ENCODE results near the gene TAS1R2. TPM values are rescaled to one million over a fixed set of nuclear protein-coding genes. Genes with fewer than 3 reads are reported as not detected.

Gene TAS1R2
- polyA plus RNA-seq, 2 of the 4 experiments (the other 2 are of a cell fraction) = not detected

GRCh38 chr1:18865176-18865575, 5.7 kb upstream of the TAS1R2 start:
- TF ChIP-seq CBX2 (IDR thresholded peaks at IDR 0.05; ENCODE audit: borderline replicate concordance, low read depth) (no peak), EP300 (IDR thresholded peaks at IDR 0.05) (no peak), KDM5A (IDR thresholded peaks at IDR 0.05) (no peak), POLR2A (IDR thresholded peaks at IDR 0.05; ENCODE audit: low read length) (no peak), ELK1 (IDR thresholded peaks at IDR 0.05; ENCODE audit: low read depth, low read length) (no peak), NR3C1 (IDR thresholded peaks at IDR 0.05) (no peak), SREBF2 (IDR thresholded peaks at IDR 0.05) (no peak), GATA3 (IDR thresholded peaks at IDR 0.05; ENCODE audit: borderline replicate concordance) (no peak), BHLHE40 (IDR thresholded peaks at IDR 0.05; ENCODE audit: low read depth, low read length) (no peak), JUNB (IDR thresholded peaks at IDR 0.05) (no peak), TFCP2L1 (CRISPR knock-in tag; IDR thresholded peaks at IDR 0.05) (no peak), NFE2L2 (conservative IDR thresholded peaks at IDR 0.05; ENCODE audit: low read length) (no peak), ZFP36 (IDR thresholded peaks at IDR 0.05; ENCODE audit: borderline replicate concordance, partially characterized antibody) (no peak), MAZ (IDR thresholded peaks at IDR 0.05; ENCODE audit: borderline replicate concordance, low read depth, low read length) (no peak), CHD4 (IDR thresholded peaks at IDR 0.05; ENCODE audit: borderline replicate concordance) (no peak), E2F6 (IDR thresholded peaks at IDR 0.05; ENCODE audit: borderline replicate concordance, low read depth) (no peak)
- TF ChIP-seq, protein P1, sequence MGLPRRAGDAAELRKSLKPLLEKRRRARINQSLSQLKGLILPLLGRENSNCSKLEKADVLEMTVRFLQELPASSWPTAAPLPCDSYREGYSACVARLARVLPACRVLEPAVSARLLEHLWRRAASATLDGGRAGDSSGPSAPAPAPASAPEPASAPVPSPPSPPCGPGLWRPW (IDR thresholded peaks at IDR 0.05) = no peak
- ChIA-PET CTCF (no interaction called here), POLR2A (no interaction called here)
- no peak overlapping the region for H3K4me3 ChIP-seq
- H3K4me1 ChIP-seq = no peaks in the 10 kb centered on the region
- H3K27ac ChIP-seq = no peak overlapping the region
- no peaks in the 10 kb centered on the region for H3K9me3 ChIP-seq
- no peak for ATAC-seq
- H3K4me2 ChIP-seq = no peak overlapping the region
- 22% methylated on average over 5 of the region's 9 CpGs for whole genome bisulfite sequencing (ENCODE audit: missing lambda C conversion rate)
- FAIRE-seq = no peak
- no peak for DNase-seq (ENCODE audit: low read depth in 1 of 2, low spot score in 1 of 2)

- no peak for TF ChIP-seq EHF (CRISPR knock-in tag; IDR thresholded peaks at IDR 0.05)
- no peak for TF ChIP-seq ZC3H11A (IDR thresholded peaks at IDR 0.05)
- no peak for TF ChIP-seq BHLHE40 (IDR thresholded peaks at IDR 0.05; ENCODE audit: low read depth, low read length)
- TF ChIP-seq POLR2A (IDR thresholded peaks at IDR 0.05; ENCODE audit: low read length) = no peak
- TF ChIP-seq CTCF (IDR thresholded peaks at IDR 0.05) = no peak
- no peak for TF ChIP-seq BCL3 (IDR thresholded peaks at IDR 0.05)
- no peak for TF ChIP-seq JUN (IDR thresholded peaks at IDR 0.05)
- H3K4me2 ChIP-seq = no peak overlapping the region
- no peaks in the 10 kb centered on the region for H3K9me3 ChIP-seq
- WGBS (ENCODE audit: missing lambda C conversion rate) = 37% methylated on average over 8 of the region's 8 CpGs
- no peak overlapping the region for H3K27ac ChIP-seq
- FAIRE-seq (no peak), DNase-seq (ENCODE audit: low read depth in 1 of 2, low spot score in 1 of 2) (no peak), ATAC-seq (no peak)
- no peaks in the 10 kb centered on the region for H3K4me1 ChIP-seq
- ChIA-PET POLR2A (no interaction called here), CTCF (interaction anchor here (0.5 to 1.9 kb wide), 3 partner anchors 13 to 264 kb away, joined by 3 to 10 read pairs (median 4); no protein-coding TSS in a partner anchor)
- no peak overlapping the region for H3K4me3 ChIP-seq
These were observed 2.1 kb upstream of the TAS1R2 start for GRCh38 chr1:18861590-18861989.

Data from A549 (cell line).